H1 (cell line): ENCODE data around the gene ASB8. TPM values are rescaled to one million over a fixed set of nuclear protein-coding genes. Genes with fewer than 3 reads are reported as not detected.

Experiments
- CTCF ChIA-PET: fragments of 300-600 bp; sonication (Branson Sonifier 250); formaldehyde crosslinking; loops from one replicate; lab custom pipeline; 2021; ENCODE audit not compliant: partially characterized antibody; lab: Charles Lee
- POLR2A ChIA-PET: fragments of 300-600 bp; sonication (Branson Sonifier 250); formaldehyde crosslinking; loops from one replicate; lab custom pipeline; 2021; ENCODE audit warnings: inconsistent platforms; ENCODE audit not compliant: partially characterized antibody; lab: Charles Lee
- DNase-seq, 2 experiments: peaks; one replicate each; pipeline versions ENCODE4 v3.0.0 to v3.0.0-alpha.2; 2010 to 2022; ENCODE audit warnings: low spot score in 2 of 2, low read depth in 1 of 2, mixed read lengths in 1 of 2
- FAIRE-seq: peaks from 2 replicates; lab custom pipeline; 2011; peaks lifted over from hg19 to GRCh38; lab: Jason Lieb, UNC
- H2AFZ ChIP-seq: 2 replicates; pipeline ENCODE4 v1.8.1; 2012; ENCODE audit warnings: low read length, inconsistent platforms
- H2AK5ac ChIP-seq: 2 replicates; pipeline ENCODE4 v1.6.1; 2013; ENCODE audit warnings: low read depth, low read length
- H2BK120ac ChIP-seq: replicated peaks from 2 replicates; pipeline ENCODE3; 2013; ENCODE audit warnings: low read depth, low read length, inconsistent platforms
- H2BK12ac ChIP-seq: 2 replicates; pipeline ENCODE4 v1.6.1; 2013; ENCODE audit warnings: low read depth, low read length
- H2BK15ac ChIP-seq: 2 replicates; pipeline ENCODE4 v1.6.1; 2013; ENCODE audit warnings: low read length
- H2BK20ac ChIP-seq: 2 replicates; pipeline ENCODE4 v1.6.1; 2013; ENCODE audit warnings: low read length
- H2BK5ac ChIP-seq: 2 replicates; pipeline ENCODE4 v1.6.1; 2013; ENCODE audit warnings: low read depth, low read length
- H3K14ac ChIP-seq: 2 replicates; pipeline ENCODE4 v1.6.1; 2013; ENCODE audit warnings: inconsistent platforms; ENCODE audit not compliant: insufficient read length
- H3K18ac ChIP-seq: 2 replicates; pipeline ENCODE4 v1.6.1; 2013; ENCODE audit warnings: low read length; ENCODE audit errors: extremely low read depth
- H3K23ac ChIP-seq: 2 replicates; pipeline ENCODE4 v1.6.1; 2013; ENCODE audit warnings: inconsistent platforms; ENCODE audit not compliant: insufficient read length
- H3K23me2 ChIP-seq: 2 replicates; pipeline ENCODE4 v1.6.1; 2013; ENCODE audit warnings: low read depth, low read length
- H3K27ac ChIP-seq: 2 replicates; pipeline ENCODE4 v1.6.1; 2011; ENCODE audit warnings: low read depth, low read length, inconsistent platforms
- H3K27me3 ChIP-seq, 4 experiments: replicated peaks in 1 of 4; 1 replicate in 1 of 4; 2 replicates in 3 of 4; pipeline versions ENCODE4 v1.6.1 to v1.8.1; 2011 to 2013; ENCODE audit warnings: low read length in 3 of 4, mild to moderate bottlenecking in 3 of 4, inconsistent platforms in 2 of 4, mixed read lengths in 2 of 4, moderate library complexity in 1 of 4; ENCODE audit not compliant: control insufficient read depth in 3 of 4, insufficient read depth in 3 of 4; ENCODE audit errors: extremely low read depth in 1 of 4
- H3K36me3 ChIP-seq, 4 experiments: 2 replicates each; pipeline versions ENCODE4 v1.6.1 to v1.8.1; 2011 to 2013; ENCODE audit warnings: mild to moderate bottlenecking in 4 of 4, low read length in 3 of 4, moderate library complexity in 2 of 4, control low read depth in 1 of 4, inconsistent platforms in 1 of 4; ENCODE audit not compliant: insufficient read depth in 4 of 4, control insufficient read depth in 2 of 4
- H3K4ac ChIP-seq: replicated peaks from 2 replicates; pipeline ENCODE3; 2013; ENCODE audit warnings: low read length, low read depth, mixed read lengths, inconsistent platforms; ENCODE audit not compliant: insufficient read length
- H3K4me1 ChIP-seq, 4 experiments: replicated peaks in 1 of 4; 1 replicate in 1 of 4; 2 replicates in 3 of 4; pipeline versions ENCODE4 v1.6.1 to v1.8.1; 2011 to 2013; ENCODE audit warnings: low read length in 3 of 4, inconsistent platforms in 2 of 4, mixed read lengths in 1 of 4; ENCODE audit not compliant: insufficient read depth in 4 of 4, control insufficient read depth in 3 of 4
- H3K4me2 ChIP-seq, 2 experiments: 2 replicates each; pipeline versions ENCODE4 v1.6.1 to v1.8.1; 2011 to 2013; ENCODE audit warnings: low read depth in 2 of 2, low read length in 2 of 2, control low read depth in 1 of 2, inconsistent platforms in 1 of 2, mild to moderate bottlenecking in 1 of 2; ENCODE audit not compliant: insufficient read depth in 1 of 2
- H3K4me3 ChIP-seq, 4 experiments: fragments of 200-600, 300-600 bp in 1 of 4; sonication (generic), shearing (Covaris generic), sonication (Bioruptor Twin) in 1 of 4; 2 replicates each; pipeline versions ENCODE4 v1.5.1 to v1.8.1; 2011 to 2016; ENCODE audit warnings: low read length in 4 of 4, low read depth in 3 of 4, control low read depth in 2 of 4, inconsistent platforms in 2 of 4, mild to moderate bottlenecking in 2 of 4, mixed read lengths in 1 of 4, moderate library complexity in 1 of 4; ENCODE audit not compliant: insufficient read depth in 2 of 4; ENCODE audit errors: extremely low read depth in 1 of 4
- H3K56ac ChIP-seq: replicated peaks from 2 replicates; pipeline ENCODE3; 2013; ENCODE audit warnings: low read depth, mild to moderate bottlenecking, mixed read lengths, low read length, inconsistent platforms; ENCODE audit not compliant: insufficient read length
- H3K79me1 ChIP-seq: 2 replicates; pipeline ENCODE4 v1.6.1; 2013; ENCODE audit warnings: low read depth, low read length, control low read depth
- H3K79me2 ChIP-seq, 2 experiments: 2 replicates each; pipeline versions ENCODE4 v1.6.1 to v1.8.1; 2012 to 2013; ENCODE audit warnings: low read length in 2 of 2, mild to moderate bottlenecking in 2 of 2, inconsistent platforms in 1 of 2; ENCODE audit not compliant: insufficient read depth in 2 of 2, control insufficient read depth in 1 of 2
- H3K9ac ChIP-seq, 4 experiments: replicated peaks in 1 of 4; 1 replicate in 1 of 4; 2 replicates in 3 of 4; pipeline versions ENCODE4 v1.6.1 to v1.8.1; 2011 to 2013; ENCODE audit warnings: low read depth in 3 of 4, low read length in 3 of 4, control low read depth in 2 of 4, mild to moderate bottlenecking in 2 of 4, moderate library complexity in 2 of 4, inconsistent platforms in 1 of 4; ENCODE audit errors: extremely low read depth in 1 of 4
- H3K9me3 ChIP-seq, 2 experiments: 2 replicates each; pipeline versions ENCODE4 v1.6.1 to v1.8.1; 2012 to 2013; ENCODE audit warnings: mild to moderate bottlenecking in 2 of 2, moderate library complexity in 2 of 2, control low read depth in 1 of 2, inconsistent platforms in 1 of 2, low read depth in 1 of 2, low read length in 1 of 2, mixed read lengths in 1 of 2; ENCODE audit not compliant: insufficient read depth in 2 of 2
- H4K20me1 ChIP-seq, 2 experiments: replicated peaks in 1 of 2; 2 replicates each; pipeline versions ENCODE3 to v1.8.1; 2011 to 2013; ENCODE audit warnings: inconsistent platforms in 2 of 2, low read length in 2 of 2, mild to moderate bottlenecking in 1 of 2; ENCODE audit not compliant: insufficient read depth in 2 of 2, control insufficient read depth in 1 of 2
- H4K5ac ChIP-seq: 2 replicates; pipeline ENCODE4 v1.6.1; 2013; ENCODE audit warnings: low read length, low read depth, mixed read lengths, inconsistent platforms; ENCODE audit not compliant: insufficient read length
- H4K8ac ChIP-seq: 2 replicates; pipeline ENCODE4 v1.8.0; 2013; ENCODE audit warnings: mild to moderate bottlenecking, moderate library complexity, low read length, inconsistent platforms; ENCODE audit not compliant: insufficient read depth; ENCODE audit errors: extremely low read depth
- H4K91ac ChIP-seq: replicated peaks from 2 replicates; pipeline ENCODE3; 2013; ENCODE audit warnings: low read length, mixed read lengths, inconsistent platforms; ENCODE audit not compliant: insufficient read length
- GTF2F1 ChIP-seq: IDR thresholded peaks from 2 replicates; pipeline ENCODE4 v1.6.1; 2012; ENCODE audit warnings: low read depth, low read length, improper control_type of control experiment, borderline replicate concordance
- JUND ChIP-seq: IDR thresholded peaks from 2 replicates; pipeline ENCODE4 v1.6.1; 2011; ENCODE audit warnings: mild to moderate bottlenecking, improper control_type of control experiment, low read length
- POU5F1 ChIP-seq: IDR thresholded peaks from 2 replicates; pipeline ENCODE4 v1.6.1; 2011; ENCODE audit warnings: low read depth, mild to moderate bottlenecking, low read length, moderate library complexity
- RAD21 ChIP-seq, 2 experiments: IDR thresholded peaks in 1 of 2; conservative IDR thresholded peaks in 1 of 2; 2 replicates each; pipeline ENCODE4 v1.6.1; 2011; ENCODE audit warnings: low read depth in 2 of 2, low read length in 2 of 2, improper control_type of control experiment in 1 of 2, inconsistent platforms in 1 of 2, mild to moderate bottlenecking in 1 of 2, moderate library complexity in 1 of 2
- SP1 ChIP-seq: IDR thresholded peaks from 2 replicates; pipeline ENCODE4 v1.6.1; 2011; ENCODE audit warnings: low read depth, low read length
- WGBS, 2 experiments: shearing (Covaris generic) in 1 of 2; methylation state at CpG; one replicate each; pipeline versions ENCODE4 v1.1.6 to v1.1.7; 2013 to 2015; ENCODE audit warnings: low lambda C conversion rate in 2 of 2, mixed read lengths in 2 of 2, inconsistent platforms in 1 of 2, low coverage in 1 of 2, missing lambda C conversion rate in 1 of 2; ENCODE audit not compliant: insufficient replicate concordance in 2 of 2, insufficient coverage in 1 of 2, insufficient read length in 1 of 2; ENCODE audit errors: extremely low coverage in 1 of 2, missing lambda C conversion rate in 1 of 2; 5-methylcytosine and 5-hydroxymethylcytosine counted together
- polyA plus RNA-seq, 7 experiments: library from polyadenylated mRNA; depleted of rRNA in 3 of 7; stranded (reverse) in 5 of 7; unstranded in 2 of 7; fragments of >200 nt in 5 of 7; fragments of 200-250 nt in 2 of 7; gene quantifications; 1 replicate in 5 of 7; 2 replicates in 1 of 7; 4 replicates in 1 of 7; pipeline versions ENCODE4 v1.2.1 to v1.2.3, GENCODE V29; 2011 to 2013; ENCODE audit warnings: missing spikeins in 2 of 7, mixed read lengths in 2 of 7
- total RNA-seq: library from RNA; stranded (reverse); fragmentation: NEBNext Ultra II Directional; extraction: Animal tissue kit (Norgen Biotek cat#: 25700); gene quantifications from 2 replicates; pipeline ENCODE4 v1.2.1, GENCODE V29; 2021

Gene ASB8
- total and polyA plus RNA-seq, 2 of the 8 experiments (the other 6 are each of a cell fraction or from before 2014, with no cell fraction given) = 3.8 to 8.3 TPM

GRCh38 chr12:48110691-48111311, 46.5 kb downstream of the ASB8 start:
- H2BK120ac ChIP-seq = no peak overlapping the region
- no peak overlapping the region for H3K23ac ChIP-seq
- no peak overlapping the region for H2BK20ac ChIP-seq
- H3K18ac ChIP-seq = no peak overlapping the region
- 92% methylated on average over 1 of the region's 1 CpG; no CpG with 5 or more reads in 1 of the 2 experiments for WGBS, 2 experiments
- H4K20me1 ChIP-seq = no peaks in the 10 kb centered on the region
- no peaks in the 10 kb centered on the region for H3K79me1 ChIP-seq
- H2AK5ac ChIP-seq = peak overlapping the region; percentile 42; the same call in 1 of the 2 replicates
- no peak overlapping the region for H3K4me3 ChIP-seq
- H2BK15ac ChIP-seq = no peak overlapping the region
- no peak overlapping the region for H3K9ac ChIP-seq
- TF ChIP-seq GTF2F1 (no peak), SP1 (no peak), POU5F1 (no peak), JUND (0 out of 2 replicates have a peak, but pooled peaks have one; percentile 34), RAD21 (IDR thresholded peaks at IDR 0.05 in 1 of 2, conservative IDR thresholded peaks at IDR 0.05 in 1 of 2; ENCODE audit: low read depth in 2 of 2, low read length in 2 of 2) (no peak)
- no peaks in the 10 kb centered on the region for H3K9me3 ChIP-seq
- DNase-seq (no peak), FAIRE-seq (no peak)
- ChIA-PET CTCF (interaction anchor here (0.6 to 2.6 kb wide), 6 partner anchors 10 to 280 kb away, joined by 3 to 5 read pairs (median 3); no protein-coding TSS in a partner anchor), POLR2A (interaction anchor here (0.8 to 7.5 kb wide), 2 partner anchors 9 to 46 kb away, joined by 3 to 56 read pairs; partner anchors contain the start of gene PFKM)
- no peak overlapping the region for H3K4ac ChIP-seq
- no peak overlapping the region for H2AFZ ChIP-seq
- peaks cover 2% of the 10 kb centered on the region; the same call in 1 of the 2 replicates for H3K23me2 ChIP-seq
- H3K14ac ChIP-seq = no peak overlapping the region
- H4K91ac ChIP-seq = no peak overlapping the region
- H4K5ac ChIP-seq = no peak overlapping the region
- peaks cover 0 to 6% (median under 1%) of the 10 kb centered on the region in 4 experiments; a peak in 2 of 7 replicates for H3K4me1 ChIP-seq
- no peak overlapping the region for H3K56ac ChIP-seq
- H3K27ac ChIP-seq = no peak overlapping the region
- H3K4me2 ChIP-seq = no peak overlapping the region
- no peak overlapping the region for H2BK12ac ChIP-seq
- no peak overlapping the region for H2BK5ac ChIP-seq
- peaks cover 0 to 5% (median 0%) of the 10 kb centered on the region in 4 experiments; a peak in 2 of 7 replicates for H3K27me3 ChIP-seq
- no peak overlapping the region for H4K8ac ChIP-seq
- H3K36me3 ChIP-seq = no peaks in the 10 kb centered on the region
- H3K79me2 ChIP-seq = no peaks in the 10 kb centered on the region
